Measurements from ENCODE around the gene ADPGK.

The ADPGK gene

DNA sequence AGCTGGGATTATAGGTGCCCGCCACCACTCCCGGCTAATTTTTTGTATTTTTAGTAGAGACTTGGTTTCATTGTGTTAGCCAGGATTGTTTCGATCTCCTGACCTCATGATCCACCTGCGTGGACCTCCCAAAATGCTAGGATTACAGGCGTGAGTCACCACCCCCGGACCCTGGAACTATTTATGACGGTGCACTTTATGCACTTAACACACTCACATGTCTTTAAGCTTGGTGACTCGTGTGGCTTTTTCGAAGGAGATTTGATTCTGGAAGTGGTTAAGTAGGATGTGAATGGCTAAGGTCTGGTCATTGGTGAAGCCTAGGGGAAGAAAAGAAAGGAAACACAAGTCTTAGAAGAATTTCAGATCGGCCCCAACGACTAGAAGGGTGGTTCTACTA is 77.3 kb downstream of the ADPGK start:
- Histone ChIP-seq H3K4me1 (ENCODE audit: low read length) (no peaks in the 10 kb centered on the region), H3K4me3 (ENCODE audit: low read length) (no peak overlapping the region), H3F3A (ENCODE audit: insufficient read depth, low read length) (no peaks in the 10 kb centered on the region), H3K4me2 (ENCODE audit: low read depth, low read length) (no peak overlapping the region), H3K27me3 (replicated peaks; ENCODE audit: insufficient read depth, low read length) (no peaks in the 10 kb centered on the region), H3K79me2 (ENCODE audit: low read length) (no peaks in the 10 kb centered on the region), H3K9me3 (replicated peaks; ENCODE audit: insufficient read depth, low read length) (no peaks in the 10 kb centered on the region), H2AFZ (ENCODE audit: low read length) (no peak overlapping the region), H3K9me2 (replicated peaks; ENCODE audit: insufficient read depth, low read length) (no peaks in the 10 kb centered on the region), H4K20me1 (ENCODE audit: insufficient read depth, low read length) (no peaks in the 10 kb centered on the region), H3K36me3 (replicated peaks; ENCODE audit: insufficient read depth, low read length) (no peaks in the 10 kb centered on the region), H3K27ac (ENCODE audit: low read length) (no peak overlapping the region), H3K9ac (ENCODE audit: low read length) (no peak overlapping the region)
- TF ChIP-seq, protein P1, sequence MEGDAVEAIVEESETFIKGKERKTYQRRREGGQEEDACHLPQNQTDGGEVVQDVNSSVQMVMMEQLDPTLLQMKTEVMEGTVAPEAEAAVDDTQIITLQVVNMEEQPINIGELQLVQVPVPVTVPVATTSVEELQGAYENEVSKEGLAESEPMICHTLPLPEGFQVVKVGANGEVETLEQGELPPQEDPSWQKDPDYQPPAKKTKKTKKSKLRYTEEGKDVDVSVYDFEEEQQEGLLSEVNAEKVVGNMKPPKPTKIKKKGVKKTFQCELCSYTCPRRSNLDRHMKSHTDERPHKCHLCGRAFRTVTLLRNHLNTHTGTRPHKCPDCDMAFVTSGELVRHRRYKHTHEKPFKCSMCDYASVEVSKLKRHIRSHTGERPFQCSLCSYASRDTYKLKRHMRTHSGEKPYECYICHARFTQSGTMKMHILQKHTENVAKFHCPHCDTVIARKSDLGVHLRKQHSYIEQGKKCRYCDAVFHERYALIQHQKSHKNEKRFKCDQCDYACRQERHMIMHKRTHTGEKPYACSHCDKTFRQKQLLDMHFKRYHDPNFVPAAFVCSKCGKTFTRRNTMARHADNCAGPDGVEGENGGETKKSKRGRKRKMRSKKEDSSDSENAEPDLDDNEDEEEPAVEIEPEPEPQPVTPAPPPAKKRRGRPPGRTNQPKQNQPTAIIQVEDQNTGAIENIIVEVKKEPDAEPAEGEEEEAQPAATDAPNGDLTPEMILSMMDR (IDR thresholded peaks at IDR 0.05; ENCODE audit: low read length): no peak
- TF ChIP-seq EZH2phosphoT487 (IDR thresholded peaks at IDR 0.05; ENCODE audit: low read length) (no peak), EZH2 (optimal IDR thresholded peaks at IDR 0.05; ENCODE audit: low read depth, low read length) (no peak)
- DNase-seq: no peak

All from MM.1S (cell line).